HCT116 (cell line): ENCODE data around the gene EPHA6.

ENCODE experiments used
- CBX3 ChIP-seq: IDR thresholded peaks from 2 replicates; pipeline ENCODE4 v1.6.1; 2012; ENCODE audit warnings: low read depth
- EGR1 ChIP-seq: IDR thresholded peaks from 2 replicates; pipeline ENCODE4 v1.6.1; 2012; ENCODE audit warnings: low read depth
- EZH2 ChIP-seq: fragments of 200-600 bp; sonication (generic); IDR thresholded peaks from 2 replicates; pipeline ENCODE4 v1.6.1; 2017; ENCODE audit warnings: antibody characterized with exemption, mixed run types
- EZH2phosphoT487 ChIP-seq: fragments of 200-600 bp; IDR thresholded peaks from 2 replicates; pipeline ENCODE4 v1.6.1; 2018; ENCODE audit warnings: antibody characterized with exemption, borderline replicate concordance
- JUND ChIP-seq: IDR thresholded peaks from 2 replicates; pipeline ENCODE4 v1.6.1; 2012
- POLR2A ChIP-seq: IDR thresholded peaks from 2 replicates; pipeline ENCODE4 v1.7.0; 2011; ENCODE audit warnings: borderline replicate concordance; ENCODE audit not compliant: insufficient read depth, insufficient read length; ENCODE audit errors: extremely low read depth
- POLR2AphosphoS5 ChIP-seq: IDR thresholded peaks from 2 replicates; pipeline ENCODE4 v1.6.1; 2011; ENCODE audit warnings: mild to moderate bottlenecking, low read depth, low read length, moderate library complexity
- RAD21 ChIP-seq: IDR thresholded peaks from 2 replicates; pipeline ENCODE4 v1.6.1; 2012; ENCODE audit warnings: low read depth, mild to moderate bottlenecking
- YY1 ChIP-seq: IDR thresholded peaks from 2 replicates; pipeline ENCODE4 v1.6.1; 2011; ENCODE audit warnings: low read length, low read depth, moderate library complexity, mild to moderate bottlenecking; ENCODE audit not compliant: insufficient replicate concordance; ENCODE audit errors: extremely low read depth
- TF ChIP-seq, protein P1 (sequence below): IDR thresholded peaks from 2 replicates; pipeline ENCODE4 v1.6.1; 2012; ENCODE audit warnings: low read depth
- TF ChIP-seq, protein P2 (sequence below), 3 experiments: fragments of 200-600 bp in 1 of 3; sonication (generic) in 1 of 3; IDR thresholded peaks in 2 of 3; conservative IDR thresholded peaks in 1 of 3; 2 replicates each; pipeline ENCODE4 v1.5.1; 2012 to 2017; ENCODE audit warnings: low read depth in 2 of 3, low read length in 2 of 3, antibody characterized with exemption in 1 of 3, borderline replicate concordance in 1 of 3, control low read depth in 1 of 3, mild to moderate bottlenecking in 1 of 3, mixed read lengths in 1 of 3, mixed run types in 1 of 3, moderate library complexity in 1 of 3; ENCODE audit not compliant: insufficient read depth in 1 of 3
- TF ChIP-seq, protein P3 (sequence below): IDR thresholded peaks from 2 replicates; pipeline ENCODE4 v1.6.1; 2012
- TF ChIP-seq, protein P4 (sequence below): IDR thresholded peaks from 2 replicates; pipeline ENCODE4 v1.6.1; 2012

DNA sequence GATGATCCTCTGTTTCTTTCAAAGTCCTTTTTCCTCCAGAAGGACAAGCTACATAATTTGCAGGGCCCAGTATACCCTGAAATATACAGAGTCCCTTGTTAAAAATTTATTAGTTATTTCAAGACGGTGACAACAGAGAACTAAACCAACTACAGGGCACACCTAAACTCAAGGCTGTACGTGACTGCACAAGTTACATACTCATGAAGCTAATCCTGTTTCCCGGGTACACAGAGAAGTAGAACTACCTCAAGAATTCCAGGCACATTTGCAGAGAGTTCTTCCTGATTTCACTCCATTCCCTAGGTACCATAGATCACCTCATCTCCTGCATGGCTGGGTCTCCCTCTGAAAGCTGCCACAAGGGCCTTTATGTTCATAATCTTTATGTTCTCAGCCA is 670.8 kb downstream of the EPHA6 start:
- TF ChIP-seq, protein P1, sequence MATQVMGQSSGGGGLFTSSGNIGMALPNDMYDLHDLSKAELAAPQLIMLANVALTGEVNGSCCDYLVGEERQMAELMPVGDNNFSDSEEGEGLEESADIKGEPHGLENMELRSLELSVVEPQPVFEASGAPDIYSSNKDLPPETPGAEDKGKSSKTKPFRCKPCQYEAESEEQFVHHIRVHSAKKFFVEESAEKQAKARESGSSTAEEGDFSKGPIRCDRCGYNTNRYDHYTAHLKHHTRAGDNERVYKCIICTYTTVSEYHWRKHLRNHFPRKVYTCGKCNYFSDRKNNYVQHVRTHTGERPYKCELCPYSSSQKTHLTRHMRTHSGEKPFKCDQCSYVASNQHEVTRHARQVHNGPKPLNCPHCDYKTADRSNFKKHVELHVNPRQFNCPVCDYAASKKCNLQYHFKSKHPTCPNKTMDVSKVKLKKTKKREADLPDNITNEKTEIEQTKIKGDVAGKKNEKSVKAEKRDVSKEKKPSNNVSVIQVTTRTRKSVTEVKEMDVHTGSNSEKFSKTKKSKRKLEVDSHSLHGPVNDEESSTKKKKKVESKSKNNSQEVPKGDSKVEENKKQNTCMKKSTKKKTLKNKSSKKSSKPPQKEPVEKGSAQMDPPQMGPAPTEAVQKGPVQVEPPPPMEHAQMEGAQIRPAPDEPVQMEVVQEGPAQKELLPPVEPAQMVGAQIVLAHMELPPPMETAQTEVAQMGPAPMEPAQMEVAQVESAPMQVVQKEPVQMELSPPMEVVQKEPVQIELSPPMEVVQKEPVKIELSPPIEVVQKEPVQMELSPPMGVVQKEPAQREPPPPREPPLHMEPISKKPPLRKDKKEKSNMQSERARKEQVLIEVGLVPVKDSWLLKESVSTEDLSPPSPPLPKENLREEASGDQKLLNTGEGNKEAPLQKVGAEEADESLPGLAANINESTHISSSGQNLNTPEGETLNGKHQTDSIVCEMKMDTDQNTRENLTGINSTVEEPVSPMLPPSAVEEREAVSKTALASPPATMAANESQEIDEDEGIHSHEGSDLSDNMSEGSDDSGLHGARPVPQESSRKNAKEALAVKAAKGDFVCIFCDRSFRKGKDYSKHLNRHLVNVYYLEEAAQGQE: no peak
- TF ChIP-seq EZH2phosphoT487 (no peak), YY1 (no peak), POLR2AphosphoS5 (no peak), EZH2 (no peak), CBX3 (no peak), EGR1 (no peak), POLR2A (no peak), RAD21 (no peak), JUND (no peak)
- TF ChIP-seq, protein P2, sequence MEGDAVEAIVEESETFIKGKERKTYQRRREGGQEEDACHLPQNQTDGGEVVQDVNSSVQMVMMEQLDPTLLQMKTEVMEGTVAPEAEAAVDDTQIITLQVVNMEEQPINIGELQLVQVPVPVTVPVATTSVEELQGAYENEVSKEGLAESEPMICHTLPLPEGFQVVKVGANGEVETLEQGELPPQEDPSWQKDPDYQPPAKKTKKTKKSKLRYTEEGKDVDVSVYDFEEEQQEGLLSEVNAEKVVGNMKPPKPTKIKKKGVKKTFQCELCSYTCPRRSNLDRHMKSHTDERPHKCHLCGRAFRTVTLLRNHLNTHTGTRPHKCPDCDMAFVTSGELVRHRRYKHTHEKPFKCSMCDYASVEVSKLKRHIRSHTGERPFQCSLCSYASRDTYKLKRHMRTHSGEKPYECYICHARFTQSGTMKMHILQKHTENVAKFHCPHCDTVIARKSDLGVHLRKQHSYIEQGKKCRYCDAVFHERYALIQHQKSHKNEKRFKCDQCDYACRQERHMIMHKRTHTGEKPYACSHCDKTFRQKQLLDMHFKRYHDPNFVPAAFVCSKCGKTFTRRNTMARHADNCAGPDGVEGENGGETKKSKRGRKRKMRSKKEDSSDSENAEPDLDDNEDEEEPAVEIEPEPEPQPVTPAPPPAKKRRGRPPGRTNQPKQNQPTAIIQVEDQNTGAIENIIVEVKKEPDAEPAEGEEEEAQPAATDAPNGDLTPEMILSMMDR (IDR thresholded peaks at IDR 0.05 in 2 of 3, conservative IDR thresholded peaks at IDR 0.05 in 1 of 3; ENCODE audit: borderline replicate concordance in 1 of 3, insufficient read depth in 1 of 3, low read depth in 2 of 3, low read length in 2 of 3): no peak
- TF ChIP-seq, protein P3, sequence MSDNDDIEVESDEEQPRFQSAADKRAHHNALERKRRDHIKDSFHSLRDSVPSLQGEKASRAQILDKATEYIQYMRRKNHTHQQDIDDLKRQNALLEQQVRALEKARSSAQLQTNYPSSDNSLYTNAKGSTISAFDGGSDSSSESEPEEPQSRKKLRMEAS: no peak
- TF ChIP-seq, protein P4, sequence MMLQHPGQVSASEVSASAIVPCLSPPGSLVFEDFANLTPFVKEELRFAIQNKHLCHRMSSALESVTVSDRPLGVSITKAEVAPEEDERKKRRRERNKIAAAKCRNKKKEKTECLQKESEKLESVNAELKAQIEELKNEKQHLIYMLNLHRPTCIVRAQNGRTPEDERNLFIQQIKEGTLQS: no peak
